ENCODE data around the gene PDE4DIP. TPM values are rescaled to one million over a fixed set of nuclear protein-coding genes. Genes with fewer than 3 reads are reported as not detected.
"Not testable (repeated sequence)": the region's sequence is repeated elsewhere in the genome, so short reads cannot be mapped to it uniquely, and the experiment has no call there.

The PDE4DIP gene
- 618 TPM for total RNA-seq
- polyA plus RNA-seq (ENCODE audit: insufficient read depth in 1 of 8, insufficient read length in 8 of 8, low replicate concordance in 1 of 8): 100 to 1,000 TPM; 542 to 966 (median 683) TPM
- long read RNA-seq, donor 1, full-length matches to known transcripts: 18 of 36 reads
- long read RNA-seq, donor 1, partial matches to known transcripts: 18 of 36 reads
- long read RNA-seq, donor 1, other reads (novel, unspliced or antisense): 0 of 36 reads
- long read RNA-seq, donor 2, partial matches to known transcripts: 0 of 1 reads
- long read RNA-seq, donor 2, other reads (novel, unspliced or antisense): 0 of 1 reads
- long read RNA-seq, donor 3, full-length matches to known transcripts: 52 of 1,468 reads
- long read RNA-seq, donor 3, partial matches to known transcripts: 1,180 of 1,468 reads
- long read RNA-seq, donor 3, other reads (novel, unspliced or antisense): 236 of 1,468 reads
- long read RNA-seq, donor 4, full-length matches to known transcripts: 20 of 40 reads
- long read RNA-seq, donor 4, partial matches to known transcripts: 20 of 40 reads
- long read RNA-seq, donor 4, other reads (novel, unspliced or antisense): 0 of 40 reads
- long read RNA-seq, donor 5, full-length matches to known transcripts: 48 of 268 reads
- long read RNA-seq, donor 5, partial matches to known transcripts: 220 of 268 reads
- long read RNA-seq, donor 5, other reads (novel, unspliced or antisense): 0 of 268 reads
- long read RNA-seq, donor 6, full-length matches to known transcripts: 53 of 160 reads
- long read RNA-seq, donor 6, partial matches to known transcripts: 107 of 160 reads
- long read RNA-seq, donor 6, other reads (novel, unspliced or antisense): 0 of 160 reads
- long read RNA-seq, donor 7, full-length matches to known transcripts: 20 of 601 reads
- long read RNA-seq, donor 7, partial matches to known transcripts: 317 of 601 reads
- long read RNA-seq, donor 7, other reads (novel, unspliced or antisense): 264 of 601 reads
- long read RNA-seq, donor 8, full-length matches to known transcripts: 17 of 532 reads
- long read RNA-seq, donor 8, partial matches to known transcripts: 249 of 532 reads
- long read RNA-seq, donor 8, other reads (novel, unspliced or antisense): 266 of 532 reads
- long read RNA-seq, donor 9, full-length matches to known transcripts: 30 of 207 reads
- long read RNA-seq, donor 9, partial matches to known transcripts: 177 of 207 reads
- long read RNA-seq, donor 9, other reads (novel, unspliced or antisense): 0 of 207 reads
- long read RNA-seq, donor 10, full-length matches to known transcripts: 42 of 152 reads
- long read RNA-seq, donor 10, partial matches to known transcripts: 110 of 152 reads
- long read RNA-seq, donor 10, other reads (novel, unspliced or antisense): 0 of 152 reads
- long read RNA-seq, donor 11, full-length matches to known transcripts: 20 of 126 reads
- long read RNA-seq, donor 11, partial matches to known transcripts: 106 of 126 reads
- long read RNA-seq, donor 11, other reads (novel, unspliced or antisense): 0 of 126 reads

DNA sequence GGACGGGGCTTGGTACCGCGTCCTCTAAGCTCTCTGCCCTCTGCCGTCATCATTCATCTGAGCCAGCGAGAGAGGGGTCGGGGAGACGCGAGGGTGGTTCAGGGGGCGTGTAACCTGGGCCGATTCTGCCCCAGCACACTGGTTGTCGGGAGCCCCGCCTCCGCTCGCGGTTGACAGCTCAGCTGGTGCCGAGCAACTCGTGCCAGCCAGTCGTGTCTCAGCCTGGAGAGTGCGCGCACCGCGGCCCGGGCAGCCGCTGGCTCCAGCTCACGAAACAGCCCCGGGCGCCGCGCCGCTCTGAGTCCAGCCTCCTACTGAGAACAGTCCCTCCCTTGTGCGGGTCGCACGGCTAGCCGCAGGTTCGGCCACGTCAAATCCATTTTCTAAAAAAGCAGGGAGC, at the start of gene PDE4DIP:
Gene PDE4DIP, plus strand, starts transcription at position 209 of the 400 bp plus-strand sequence. CDS start 347 bp downstream, outside the sequence.
- no CpG with 5 or more reads among the region's 36 CpGs for WGBS (ENCODE audit: insufficient coverage)
- not testable (repeated sequence) for H3K4me3 ChIP-seq (ENCODE audit: low read length); DNase-seq

DNA sequence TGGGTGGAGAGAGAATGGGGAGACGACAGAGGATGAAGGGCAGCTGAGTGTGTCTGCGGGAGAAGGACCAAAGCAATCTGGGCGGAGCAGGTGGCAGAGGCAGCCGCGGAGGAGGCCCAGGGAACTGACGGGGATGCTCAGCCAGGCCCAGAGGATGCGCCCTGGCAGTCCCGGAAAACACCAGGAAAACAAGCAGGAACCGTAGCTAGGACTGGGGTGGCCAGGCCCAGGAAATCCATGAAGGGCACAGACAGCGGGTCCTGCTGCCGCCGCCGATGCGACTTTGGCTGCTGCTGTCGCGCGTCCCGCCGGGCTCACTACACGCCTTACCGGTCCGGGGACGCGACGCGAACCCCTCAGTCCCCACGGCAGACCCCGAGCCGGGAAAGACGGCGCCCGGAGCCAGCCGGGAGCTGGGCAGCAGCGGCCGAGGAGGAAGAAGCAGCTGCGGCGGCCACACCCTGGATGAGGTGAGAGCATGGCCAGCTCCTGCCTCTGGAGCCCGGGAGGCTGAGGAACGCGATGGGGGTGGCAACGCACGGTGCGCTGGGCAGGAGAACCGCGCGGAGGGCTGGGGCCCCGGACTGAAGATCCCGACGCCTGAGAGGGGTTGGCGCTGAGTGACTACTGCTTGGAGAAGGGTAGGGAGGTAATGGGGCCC, 35.8 kb upstream of the PDE4DIP start:
- not testable (repeated sequence) for H3K27me3 ChIP-seq (ENCODE audit: control insufficient read depth, insufficient read depth, low read length); H3K9me3 ChIP-seq (replicated peaks; ENCODE audit: control insufficient read depth, low read depth, low read length); H3K4me3 ChIP-seq (ENCODE audit: low read length); H3K27ac ChIP-seq (ENCODE audit: low read length); H3K36me3 ChIP-seq (ENCODE audit: control insufficient read depth, insufficient read depth, low read length); H3K4me1 ChIP-seq (ENCODE audit: control insufficient read depth, insufficient read depth, low read length); DNase-seq
- WGBS (ENCODE audit: insufficient coverage): no CpG with 5 or more reads among the region's 50 CpGs

More for the DNA sequence above, at the start of gene PDE4DIP:
- not testable (repeated sequence) for H3K27me3 ChIP-seq (ENCODE audit: control insufficient read depth, insufficient read depth, low read length); H3K27ac ChIP-seq (ENCODE audit: low read length); H3K4me1 ChIP-seq (ENCODE audit: control insufficient read depth, insufficient read depth, low read length); H3K36me3 ChIP-seq (ENCODE audit: control insufficient read depth, insufficient read depth, low read length); H3K9me3 ChIP-seq (replicated peaks; ENCODE audit: control insufficient read depth, low read depth, low read length)

DNA sequence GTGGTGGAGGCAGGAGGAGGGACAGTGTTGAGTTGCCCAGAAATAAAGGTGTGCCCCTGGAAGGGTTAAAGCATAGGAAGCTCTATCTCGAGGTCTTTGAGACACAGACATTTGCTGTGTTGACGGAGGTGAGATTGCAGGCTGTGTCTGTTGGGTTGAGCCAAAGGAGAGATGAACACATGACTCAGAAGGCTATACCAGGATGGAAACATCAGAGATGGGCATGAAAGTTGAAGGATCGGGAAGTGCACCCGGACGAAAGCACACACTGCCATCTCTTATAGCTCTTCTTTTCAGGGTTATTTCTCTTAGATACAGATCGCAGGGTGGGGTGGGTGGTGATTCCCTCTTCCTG, 35.3 kb upstream of the PDE4DIP start:
- no CpG with 5 or more reads among the region's 6 CpGs for WGBS (ENCODE audit: insufficient coverage)
- H3K4me1 ChIP-seq (ENCODE audit: control insufficient read depth, insufficient read depth, low read length); DNase-seq; H3K27me3 ChIP-seq (ENCODE audit: control insufficient read depth, insufficient read depth, low read length); H3K4me3 ChIP-seq (ENCODE audit: low read length); H3K36me3 ChIP-seq (ENCODE audit: control insufficient read depth, insufficient read depth, low read length); H3K27ac ChIP-seq (ENCODE audit: low read length); H3K9me3 ChIP-seq (replicated peaks; ENCODE audit: control insufficient read depth, low read depth, low read length): not testable (repeated sequence)

DNA sequence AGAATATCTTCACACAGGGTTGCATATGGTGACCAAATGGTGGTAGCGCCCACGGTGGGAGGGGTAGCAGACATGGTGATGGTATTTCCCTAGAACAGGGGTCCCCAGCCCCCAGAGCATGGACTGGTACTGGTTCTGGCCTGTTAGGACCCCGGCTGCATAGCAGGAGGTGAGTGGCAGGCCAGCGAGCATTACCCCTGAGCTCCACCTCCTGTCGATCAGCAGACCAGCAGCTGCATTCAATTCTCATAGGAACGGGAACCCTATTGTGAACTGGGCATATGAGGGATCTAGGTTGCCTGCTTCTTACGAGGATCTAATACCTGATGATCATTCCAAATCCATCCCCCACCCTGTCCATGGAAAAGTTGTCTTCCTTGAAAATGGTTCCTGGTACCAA, 22.0 kb upstream of the PDE4DIP start:
- not testable (repeated sequence) for H3K27ac ChIP-seq (ENCODE audit: low read length); DNase-seq; H3K36me3 ChIP-seq (ENCODE audit: control insufficient read depth, insufficient read depth, low read length); H3K4me1 ChIP-seq (ENCODE audit: control insufficient read depth, insufficient read depth, low read length); H3K27me3 ChIP-seq (ENCODE audit: control insufficient read depth, insufficient read depth, low read length); H3K4me3 ChIP-seq (ENCODE audit: low read length); H3K9me3 ChIP-seq (replicated peaks; ENCODE audit: control insufficient read depth, low read depth, low read length)
- no CpG with 5 or more reads among the region's 7 CpGs for WGBS (ENCODE audit: insufficient coverage)

DNA sequence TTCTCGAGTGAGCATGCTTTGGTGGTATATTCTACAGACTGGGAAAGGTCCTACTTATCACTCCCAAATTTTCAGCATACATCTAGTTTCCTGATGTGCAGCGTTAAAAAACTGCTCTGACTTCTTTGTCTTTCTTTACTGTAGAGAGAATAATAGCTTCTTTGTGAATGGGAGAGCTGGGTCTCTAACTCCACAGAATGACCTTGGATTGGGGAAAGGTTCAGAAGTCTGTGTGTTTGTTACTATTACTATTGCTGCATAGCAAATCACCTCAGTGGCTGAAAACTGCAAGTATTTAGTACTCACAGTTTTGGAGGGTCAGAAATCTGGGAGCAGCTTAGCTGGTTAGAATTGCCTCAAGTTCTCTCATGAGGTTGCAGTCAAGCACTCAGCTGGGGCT, 20.4 kb upstream of the PDE4DIP start:
- WGBS (ENCODE audit: insufficient coverage): no CpG with 5 or more reads among the region's 2 CpGs
- H3K9me3 ChIP-seq (replicated peaks; ENCODE audit: control insufficient read depth, low read depth, low read length); H3K27me3 ChIP-seq (ENCODE audit: control insufficient read depth, insufficient read depth, low read length): not testable (repeated sequence)

DNA sequence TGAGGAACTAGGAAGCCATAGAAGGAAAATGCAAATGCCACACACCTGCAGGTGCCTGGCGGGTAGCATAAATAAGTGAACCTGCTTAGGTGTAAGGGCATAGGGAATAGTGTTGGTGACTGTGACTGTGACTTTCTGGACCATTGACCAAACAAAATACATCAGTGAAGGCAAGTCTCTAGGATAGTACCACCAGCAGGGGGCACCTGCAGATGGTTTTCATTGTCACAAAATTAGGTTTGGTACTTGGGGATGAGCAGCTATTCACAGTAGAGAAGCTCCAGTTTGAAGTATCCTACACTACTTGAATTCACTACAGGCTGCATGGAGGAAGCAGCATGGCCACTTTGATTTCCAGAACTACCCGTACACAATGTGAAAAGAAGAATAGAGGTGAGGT, 19.2 kb upstream of the PDE4DIP start:
- not testable (repeated sequence) for H3K27ac ChIP-seq (ENCODE audit: low read length); H3K4me3 ChIP-seq (ENCODE audit: low read length); H3K27me3 ChIP-seq (ENCODE audit: control insufficient read depth, insufficient read depth, low read length); H3K4me1 ChIP-seq (ENCODE audit: control insufficient read depth, insufficient read depth, low read length); H3K9me3 ChIP-seq (replicated peaks; ENCODE audit: control insufficient read depth, low read depth, low read length); DNase-seq; H3K36me3 ChIP-seq (ENCODE audit: control insufficient read depth, insufficient read depth, low read length)
- WGBS (ENCODE audit: insufficient coverage): no CpG with 5 or more reads among the region's 2 CpGs

More for the DNA sequence above, 20.4 kb upstream of the PDE4DIP start:
- H3K36me3 ChIP-seq (ENCODE audit: control insufficient read depth, insufficient read depth, low read length); H3K4me3 ChIP-seq (ENCODE audit: low read length); H3K4me1 ChIP-seq (ENCODE audit: control insufficient read depth, insufficient read depth, low read length); H3K27ac ChIP-seq (ENCODE audit: low read length); DNase-seq: not testable (repeated sequence)

DNA sequence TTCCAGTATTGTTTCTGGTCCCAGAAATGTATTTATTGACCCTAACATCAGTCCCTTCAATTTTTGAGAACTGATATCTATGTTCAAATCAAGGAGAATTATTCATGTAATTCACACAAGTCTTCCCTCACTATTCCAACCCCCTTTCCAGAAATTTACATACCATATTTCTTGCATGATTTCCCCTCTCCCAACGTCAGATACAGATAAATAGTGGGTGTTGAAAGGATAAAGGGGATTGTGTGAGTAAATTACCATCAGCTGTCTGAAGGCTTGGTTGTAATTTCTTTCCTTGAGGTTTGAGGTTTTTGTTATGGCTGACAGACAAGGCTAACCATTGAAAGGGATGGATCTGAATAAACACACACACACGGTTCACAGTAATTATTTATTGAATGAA, 15.7 kb upstream of the PDE4DIP start:
- not testable (repeated sequence) for H3K4me1 ChIP-seq (ENCODE audit: control insufficient read depth, insufficient read depth, low read length); H3K4me3 ChIP-seq (ENCODE audit: low read length); H3K36me3 ChIP-seq (ENCODE audit: control insufficient read depth, insufficient read depth, low read length); H3K9me3 ChIP-seq (replicated peaks; ENCODE audit: control insufficient read depth, low read depth, low read length); H3K27ac ChIP-seq (ENCODE audit: low read length); DNase-seq; H3K27me3 ChIP-seq (ENCODE audit: control insufficient read depth, insufficient read depth, low read length)
- no CpG with 5 or more reads among the region's 2 CpGs for WGBS (ENCODE audit: insufficient coverage)

DNA sequence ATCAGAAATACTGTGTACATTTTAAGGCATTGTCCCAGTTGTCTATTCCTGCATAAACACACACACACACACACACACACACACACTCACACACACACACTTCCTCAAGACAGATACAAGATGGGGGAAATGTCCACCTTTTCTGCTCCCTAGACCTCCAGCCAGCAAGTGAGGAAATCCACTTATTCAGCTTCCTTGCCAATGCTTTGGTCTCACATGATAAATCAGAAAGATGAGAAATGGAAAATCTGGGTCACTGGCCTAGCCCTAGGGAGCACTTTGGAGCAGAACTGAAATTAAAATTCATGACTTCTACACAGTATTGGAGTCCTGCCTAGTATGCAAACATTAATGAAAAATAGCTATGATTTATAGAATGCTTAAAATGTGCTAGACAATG, 15.3 kb upstream of the PDE4DIP start:
- not testable (repeated sequence) for H3K27me3 ChIP-seq (ENCODE audit: control insufficient read depth, insufficient read depth, low read length); DNase-seq; H3K4me3 ChIP-seq (ENCODE audit: low read length); H3K36me3 ChIP-seq (ENCODE audit: control insufficient read depth, insufficient read depth, low read length); H3K4me1 ChIP-seq (ENCODE audit: control insufficient read depth, insufficient read depth, low read length); H3K27ac ChIP-seq (ENCODE audit: low read length); H3K9me3 ChIP-seq (replicated peaks; ENCODE audit: control insufficient read depth, low read depth, low read length)

DNA sequence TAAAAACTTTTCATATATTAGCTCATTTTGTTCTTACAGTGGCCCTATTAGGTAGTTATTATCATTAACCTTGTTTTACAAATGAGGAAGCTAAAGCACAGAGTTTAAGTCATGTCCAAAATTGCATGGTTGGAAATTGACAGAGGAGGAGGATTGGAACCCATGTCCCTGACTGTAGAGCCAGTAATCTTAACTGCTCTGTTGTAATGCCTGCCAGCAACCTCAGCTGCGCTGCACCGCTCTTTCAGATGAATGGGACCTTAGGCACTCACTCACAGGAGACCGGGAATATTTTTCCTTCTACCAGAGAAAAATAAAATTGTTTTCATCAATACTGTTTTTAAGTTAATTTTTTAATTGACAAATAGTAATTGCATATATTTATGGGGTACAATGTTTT, 14.9 kb upstream of the PDE4DIP start:
- H3K27ac ChIP-seq (ENCODE audit: low read length): not testable (repeated sequence)
- no CpG with 5 or more reads among the region's 3 CpGs for WGBS (ENCODE audit: insufficient coverage)

More for the DNA sequence above, 14.9 kb upstream of the PDE4DIP start:
- DNase-seq; H3K4me3 ChIP-seq (ENCODE audit: low read length); H3K4me1 ChIP-seq (ENCODE audit: control insufficient read depth, insufficient read depth, low read length); H3K27me3 ChIP-seq (ENCODE audit: control insufficient read depth, insufficient read depth, low read length); H3K36me3 ChIP-seq (ENCODE audit: control insufficient read depth, insufficient read depth, low read length); H3K9me3 ChIP-seq (replicated peaks; ENCODE audit: control insufficient read depth, low read depth, low read length): not testable (repeated sequence)

Measured in muscle of leg (tissue), 16 donors.